Measurements from ENCODE around the gene CMKLR1.

The CMKLR1 gene

DNA sequence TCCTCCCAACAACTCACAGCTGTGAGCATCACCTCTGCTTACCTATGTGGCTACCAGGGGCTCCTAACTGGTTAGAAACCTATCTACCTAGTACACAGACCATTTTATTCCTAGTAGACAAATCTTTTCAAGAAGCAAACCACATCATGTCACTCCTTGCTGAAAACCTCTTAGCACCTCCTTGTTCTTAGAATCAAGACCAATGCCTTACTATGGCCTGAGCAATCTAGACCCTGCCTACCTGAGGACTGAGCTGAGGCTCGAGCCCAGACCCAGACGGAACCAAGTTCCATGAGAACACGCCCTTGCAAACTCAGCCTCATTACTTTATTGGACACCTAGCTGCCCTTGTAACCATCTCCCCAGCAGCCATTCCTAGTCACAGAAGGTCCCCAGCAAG lies 32.6 kb downstream of the CMKLR1 start:
- Mint-ChIP-seq H3K9me3 (no peaks in the 10 kb centered on the region), H3K27me3 (ENCODE audit: low read depth) (peaks cover 24% of the 10 kb centered on the region), H3K27ac (peak overlapping the region in 2 of 3 experiments; percentile 93 to 96), H3K4me3 (no peak overlapping the region), H3K36me3 (ENCODE audit: low read depth) (no peaks in the 10 kb centered on the region), H3K4me1 (peaks cover 70% of the 10 kb centered on the region)
- TF ChIP-seq CTCF (IDR thresholded peaks at IDR 0.05; ENCODE audit: unreplicated experiment in 3 of 3): no peak

- H3K9me3 Mint-ChIP-seq: no peaks in the 10 kb centered on the region
- peaks cover 29% of the 10 kb centered on the region for H3K27me3 Mint-ChIP-seq (ENCODE audit: low read depth)
- peak overlapping the region in 2 of 3 experiments; percentile 93 to 96 for H3K27ac Mint-ChIP-seq
- no peak for TF ChIP-seq CTCF (IDR thresholded peaks at IDR 0.05; ENCODE audit: unreplicated experiment in 3 of 3)
- no peaks in the 10 kb centered on the region for H3K36me3 Mint-ChIP-seq (ENCODE audit: low read depth)
- H3K4me1 Mint-ChIP-seq: peaks cover 70% of the 10 kb centered on the region
- H3K4me3 Mint-ChIP-seq: peak overlapping the region in 2 of 3 experiments; percentile 5 to 45
Measured at GRCh38 chr12:108305991-108306501, 33.1 kb downstream of the CMKLR1 start.

DNA sequence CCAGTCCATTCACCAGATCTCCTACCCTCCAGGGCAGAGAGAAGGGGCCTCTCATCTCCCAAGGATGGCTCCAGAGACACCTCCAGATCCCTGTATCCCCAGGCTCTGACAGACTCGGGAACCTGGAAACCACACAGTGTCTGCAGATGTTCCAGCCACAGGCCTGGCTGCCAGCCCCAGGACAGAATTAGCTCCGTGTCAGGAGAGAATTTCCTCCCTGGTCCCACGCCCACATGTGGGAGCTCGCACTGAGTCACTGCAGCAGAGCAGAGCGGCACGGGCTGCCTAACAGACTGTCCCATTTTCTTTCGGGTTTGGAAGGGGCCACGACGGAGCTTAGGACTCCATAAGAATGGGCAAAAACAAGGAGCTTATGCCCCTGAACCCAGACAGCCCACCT lies 33.6 kb downstream of the CMKLR1 start:
- Mint-ChIP-seq H3K27me3 (ENCODE audit: low read depth) (peaks cover 29% of the 10 kb centered on the region), H3K4me3 (peak overlapping the region in 2 of 3 experiments; percentile 5 to 45), H3K27ac (peak overlapping the region in 2 of 3 experiments; percentile 93 to 96), H3K4me1 (peaks cover 68% of the 10 kb centered on the region), H3K36me3 (ENCODE audit: low read depth) (no peaks in the 10 kb centered on the region), H3K9me3 (no peaks in the 10 kb centered on the region)
- TF ChIP-seq CTCF (IDR thresholded peaks at IDR 0.05; ENCODE audit: unreplicated experiment in 3 of 3): no peak

DNA sequence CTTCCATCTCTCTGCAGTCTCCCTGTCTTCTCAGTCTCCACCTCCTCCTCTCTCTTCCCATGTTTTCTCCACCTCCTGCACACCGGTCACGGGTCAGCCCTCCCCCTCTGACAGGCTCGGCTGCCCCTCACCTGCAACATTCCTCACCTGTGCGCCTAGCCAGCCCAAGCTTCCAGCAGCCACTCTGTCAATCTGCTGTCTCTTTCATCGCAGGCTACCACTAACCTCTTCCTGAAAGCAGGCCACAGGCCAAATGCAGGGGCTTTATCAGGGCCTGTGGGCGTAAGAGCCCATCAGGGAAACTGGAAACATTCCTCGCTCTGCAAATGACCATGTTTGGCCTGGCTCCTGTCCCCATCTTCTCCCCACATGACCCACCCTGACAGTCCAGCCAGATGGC lies 34.5 kb downstream of the CMKLR1 start:
- H3K4me1 Mint-ChIP-seq: peaks cover 63% of the 10 kb centered on the region
- peaks cover 23% of the 10 kb centered on the region for H3K27me3 Mint-ChIP-seq (ENCODE audit: low read depth)
- H3K36me3 Mint-ChIP-seq (ENCODE audit: low read depth): no peaks in the 10 kb centered on the region
- peak overlapping the region; percentile 10 to 31 (median 24) for H3K4me3 Mint-ChIP-seq
- no peaks in the 10 kb centered on the region for H3K9me3 Mint-ChIP-seq
- no peak for TF ChIP-seq CTCF (IDR thresholded peaks at IDR 0.05; ENCODE audit: unreplicated experiment in 3 of 3)
- H3K27ac Mint-ChIP-seq: peak overlapping the region; percentile 74 to 96 (median 93)

GRCh38 chr12:108303703-108304102 lies 35.4 kb downstream of the CMKLR1 start:
- no peak for TF ChIP-seq CTCF (IDR thresholded peaks at IDR 0.05; ENCODE audit: unreplicated experiment in 3 of 3)
- Mint-ChIP-seq H3K4me1 (peaks cover 58% of the 10 kb centered on the region), H3K9me3 (no peaks in the 10 kb centered on the region), H3K27ac (peak overlapping the region in 1 of 3 experiments; percentile 96), H3K4me3 (no peak overlapping the region), H3K27me3 (ENCODE audit: low read depth) (peaks cover 28% of the 10 kb centered on the region), H3K36me3 (ENCODE audit: low read depth) (no peaks in the 10 kb centered on the region)
